Retina (tissue), 1 donor: Measurements from ENCODE around the gene SLC39A10.
"Not testable (repeated sequence)": the region's sequence is repeated elsewhere in the genome, so short reads cannot be mapped to it uniquely, and the experiment has no call there.

Experiments
- DNase-seq: peaks from one replicate; pipeline ENCODE4 v3.0.0-alpha.2; 2016

The SLC39A10 gene

GRCh38 chr2:195675783-195676427, 18.9 kb downstream of the SLC39A10 start:
- no peak for DNase-seq

- DNase-seq, result no peak
These were observed 20.3 kb downstream of the SLC39A10 start for GRCh38 chr2:195677290-195677689.

GRCh38 chr2:195677884-195678283, 20.9 kb downstream of the SLC39A10 start:
- no peak for DNase-seq

- DNase-seq, result no peak
These were observed 25.1 kb downstream of the SLC39A10 start for GRCh38 chr2:195682077-195682476.

GRCh38 chr2:195683174-195683573, 26.1 kb downstream of the SLC39A10 start:
- no peak for DNase-seq

- DNase-seq, result no peak
These were observed 29.5 kb downstream of the SLC39A10 start for GRCh38 chr2:195686564-195686963.

- peak; percentile 58 for DNase-seq
These were observed 30.5 kb downstream of the SLC39A10 start for GRCh38 chr2:195687320-195688086.

- not testable (repeated sequence) for DNase-seq
These were observed 35.5 kb downstream of the SLC39A10 start for GRCh38 chr2:195692531-195692930.

GRCh38 chr2:195694553-195694952, 37.5 kb downstream of the SLC39A10 start:
- DNase-seq, result no peak

GRCh38 chr2:195695002-195695631, 38.1 kb downstream of the SLC39A10 start:
- no peak for DNase-seq

GRCh38 chr2:195696012-195696411, 39.0 kb downstream of the SLC39A10 start:
- DNase-seq, result no peak

GRCh38 chr2:195697681-195698220, 40.7 kb downstream of the SLC39A10 start:
- no peak for DNase-seq

- DNase-seq, result no peak
These were observed 43.5 kb downstream of the SLC39A10 start for GRCh38 chr2:195700480-195700879.

GRCh38 chr2:195706161-195706900, 49.3 kb downstream of the SLC39A10 start:
- no peak for DNase-seq

GRCh38 chr2:195709901-195710806, 53.1 kb downstream of the SLC39A10 start:
- no peak for DNase-seq

- no peak for DNase-seq
These were observed 54.5 kb downstream of the SLC39A10 start for GRCh38 chr2:195711478-195711877.

GRCh38 chr2:195716466-195716865, 59.4 kb downstream of the SLC39A10 start:
- no peak for DNase-seq

GRCh38 chr2:195721042-195721441, 64.0 kb downstream of the SLC39A10 start:
- no peak for DNase-seq

GRCh38 chr2:195722075-195722474, 65.0 kb downstream of the SLC39A10 start:
- DNase-seq, result no peak

- no peak for DNase-seq
These were observed 70.1 kb downstream of the SLC39A10 start for GRCh38 chr2:195727106-195727505.

GRCh38 chr2:195730912-195731311, 73.9 kb downstream of the SLC39A10 start:
- DNase-seq, result no peak

- DNase-seq, result no peak
These were observed 75.5 kb downstream of the SLC39A10 start for GRCh38 chr2:195732574-195732973.
